NB4 (cell line): Measurements from ENCODE around the gene WNT10A.
A peak's percentile ranks its signal among the peaks of the same experiment; 100 is the strongest.

Experiments
- DNase-seq: peaks from one replicate; pipeline ENCODE4 v3.0.0; 2010; ENCODE audit warnings: low read depth
- H3K4me3 ChIP-seq: one replicate; pipeline ENCODE4 v1.5.1; 2011; ENCODE audit warnings: mild to moderate bottlenecking, low read depth, low read length, moderate library complexity
- CTCF ChIP-seq: IDR thresholded peaks from one replicate; pipeline ENCODE4 v1.5.1; 2012; ENCODE audit warnings: low read depth, low read length
- MAX ChIP-seq: IDR thresholded peaks from 2 replicates; pipeline ENCODE4 v1.6.1; 2011; ENCODE audit warnings: low read depth, low read length
- MYC ChIP-seq: IDR thresholded peaks from 2 replicates; pipeline ENCODE4 v1.6.1; 2011; ENCODE audit warnings: low read depth, low read length
- POLR2A ChIP-seq: IDR thresholded peaks from 2 replicates; pipeline ENCODE4 v1.6.1; 2011; ENCODE audit warnings: mild to moderate bottlenecking; ENCODE audit not compliant: insufficient read length; ENCODE audit errors: extremely low read depth

WNT10A gene

GRCh38 chr2:218879776-218880101 lies 913 bp upstream of the WNT10A start:
- DNase-seq: no peak
- TF ChIP-seq POLR2A (no peak), MAX (no peak), CTCF (no peak), MYC (no peak)
- no peak overlapping the region for H3K4me3 ChIP-seq

GRCh38 chr2:218880859-218881594 lies 375 bp downstream of the WNT10A start:
- TF ChIP-seq CTCF (no peak), POLR2A (no peak), MYC (no peak), MAX (no peak)
- no peak for DNase-seq
- no peak overlapping the region for H3K4me3 ChIP-seq

- TF ChIP-seq POLR2A (no peak), MYC (no peak), CTCF (no peak), MAX (no peak)
- H3K4me3 ChIP-seq: no peak overlapping the region
- DNase-seq: no peak
These were observed 1.2 kb downstream of the WNT10A start for GRCh38 chr2:218881744-218882460.

GRCh38 chr2:218882461-218882816 lies 1.8 kb downstream of the WNT10A start:
- TF ChIP-seq MYC: no peak
- TF ChIP-seq CTCF: no peak
- TF ChIP-seq MAX: no peak
- no peak for TF ChIP-seq POLR2A
- peak; percentile 47 for DNase-seq
- H3K4me3 ChIP-seq: no peak overlapping the region

- no peak for TF ChIP-seq POLR2A
- no peak for TF ChIP-seq MAX
- no peak for TF ChIP-seq MYC
- TF ChIP-seq CTCF: no peak
- no peak for DNase-seq
- no peak overlapping the region for H3K4me3 ChIP-seq
These were observed 2.3 kb downstream of the WNT10A start for GRCh38 chr2:218882866-218883366.
